SHP77 (cell line): ENCODE measurements around the gene GPR176.

Experiments
- DNase-seq, 2 experiments: peaks; one replicate each; lab custom pipeline; 2025; lab: John Stamatoyannopoulos, UW

GPR176 gene

DNA sequence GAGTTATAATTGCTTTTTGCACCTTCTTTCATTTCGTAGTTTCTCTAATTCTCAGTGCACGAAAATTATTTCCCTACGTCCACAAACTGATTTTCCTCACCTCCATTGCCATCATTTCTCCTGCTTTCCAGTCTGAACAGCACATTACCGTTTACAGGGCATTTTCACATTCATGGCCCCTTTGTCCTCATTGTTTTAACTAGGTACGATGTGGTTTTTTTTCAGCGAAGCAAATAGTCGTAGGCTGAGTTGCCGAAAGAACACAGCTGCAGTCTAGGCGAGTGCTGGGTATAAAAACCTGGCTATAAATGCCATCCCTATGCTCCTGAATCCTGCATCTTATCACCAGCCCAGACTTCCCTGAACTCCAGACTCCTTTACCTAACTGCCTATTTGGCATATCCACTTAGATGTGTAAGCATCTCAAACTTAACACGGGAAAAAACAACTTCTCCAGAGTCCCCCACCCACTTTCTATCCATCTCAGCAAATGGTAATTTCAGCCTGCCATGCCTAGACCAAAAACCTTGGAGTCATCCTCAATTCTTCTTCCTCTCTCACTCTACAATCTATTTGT lies 136.7 kb downstream of the GPR176 start:
- DNase-seq: no peak

DNA sequence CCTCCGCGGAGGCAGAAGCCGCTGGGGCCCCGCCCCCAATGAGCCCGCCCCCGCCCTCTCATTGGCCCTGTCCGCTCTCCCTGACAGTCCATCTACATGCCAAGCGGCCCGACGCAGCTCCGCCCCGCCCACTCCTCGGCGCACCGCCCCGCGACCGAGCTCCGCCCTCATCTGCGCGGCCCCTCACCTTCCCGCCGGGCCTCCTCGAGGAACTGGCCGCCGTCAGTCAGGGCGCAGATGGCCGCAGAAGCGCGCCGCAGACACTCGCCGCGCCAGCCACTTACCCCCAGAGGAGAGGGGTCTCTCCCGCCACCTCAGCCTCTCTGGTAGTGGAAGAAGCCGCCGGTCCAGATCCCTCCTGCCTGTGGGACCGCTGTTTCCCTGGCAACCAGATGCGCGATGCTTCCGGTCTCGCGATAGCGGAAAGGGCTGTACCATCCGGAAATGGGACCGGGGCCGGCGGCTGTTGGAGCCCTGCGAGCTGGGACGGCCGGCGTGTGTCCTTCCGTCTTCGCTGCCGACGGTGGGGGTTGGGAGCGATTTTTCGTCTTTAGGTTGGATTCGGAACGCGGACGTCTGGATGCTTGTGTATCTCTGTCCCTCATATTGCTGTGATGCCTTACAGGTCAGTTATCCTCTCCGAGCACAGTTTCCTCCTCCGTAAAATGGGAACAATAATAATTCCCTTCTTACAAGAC lies 137.5 kb downstream of the GPR176 start, which contains the start of gene FSIP1:
Gene FSIP1, minus strand, starts transcription at position 401 of the 698 bp plus-strand sequence. CDS start 6,317 bp downstream, outside the sequence.
- DNase-seq: peak; percentile 86 to 93

DNA sequence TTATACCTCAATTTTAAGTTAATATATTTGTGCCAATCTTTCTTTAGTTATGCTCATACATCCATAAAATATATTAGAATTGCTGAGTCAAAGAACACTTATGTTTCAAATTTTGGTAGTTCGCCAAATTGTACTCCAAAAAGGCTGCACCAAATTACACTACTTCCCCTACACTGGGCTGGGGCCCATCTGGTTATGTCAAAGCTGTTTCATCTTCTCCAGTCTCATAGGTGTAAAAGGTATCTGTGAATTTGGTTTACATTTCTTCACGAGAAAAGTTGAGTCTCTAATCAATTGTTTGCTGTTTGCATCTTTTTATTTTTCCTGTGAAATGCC lies 138.1 kb downstream of the GPR176 start:
- no peak for DNase-seq

DNA sequence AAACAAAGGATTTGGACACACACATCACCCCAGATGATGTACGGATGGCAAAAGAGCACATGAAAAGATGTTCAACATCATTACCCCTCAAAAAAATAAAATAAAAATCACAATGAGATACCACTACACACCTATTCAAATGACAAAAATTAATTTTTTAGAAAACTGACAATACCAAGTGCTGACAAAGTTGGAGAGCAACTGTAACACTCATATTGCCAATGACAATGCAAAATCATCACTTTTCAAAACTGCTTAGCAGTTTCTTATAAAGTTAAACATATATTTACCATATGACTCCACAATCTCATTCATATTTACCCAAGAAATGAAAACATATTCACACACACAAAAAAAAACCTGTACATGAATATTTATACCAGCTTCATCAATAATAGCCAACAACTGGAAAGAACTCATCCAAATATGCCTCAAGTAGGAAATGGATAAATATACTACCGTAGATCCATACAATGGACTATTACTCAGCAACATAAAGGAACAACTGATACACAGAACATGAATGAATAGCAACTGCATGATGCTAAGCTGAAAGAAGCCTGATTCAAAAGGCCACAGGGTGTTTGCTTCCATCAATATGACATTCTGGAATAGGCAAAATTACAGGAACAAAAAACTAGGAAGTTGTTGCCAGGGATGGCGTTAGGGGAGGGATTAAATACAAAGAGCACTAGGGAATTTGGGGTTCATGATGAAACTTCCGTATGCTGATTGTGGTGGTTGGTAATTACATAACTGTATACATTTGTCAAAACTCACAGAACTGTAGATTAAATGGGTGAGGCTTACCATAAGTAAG lies 138.7 kb downstream of the GPR176 start:
- no peak for DNase-seq

DNA sequence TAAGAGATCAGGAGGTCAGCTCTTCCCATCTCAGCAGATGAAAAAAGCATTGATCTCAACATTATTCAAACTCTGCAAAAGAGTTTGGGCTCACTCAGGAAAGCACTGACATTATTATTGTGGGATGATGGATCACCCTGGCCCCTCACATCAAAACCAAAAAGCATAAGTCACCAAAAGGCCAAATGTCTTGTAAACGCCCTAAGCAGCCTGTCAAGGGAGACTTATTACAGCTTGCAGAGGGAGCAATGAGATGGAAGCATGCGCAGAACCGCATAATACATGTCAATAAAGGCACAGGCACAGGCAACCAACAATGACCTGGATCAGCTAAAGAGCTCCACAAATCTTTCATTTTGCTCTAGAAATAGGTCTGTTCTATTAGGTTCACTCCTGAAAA lies 142.0 kb downstream of the GPR176 start:
- DNase-seq: no peak

DNA sequence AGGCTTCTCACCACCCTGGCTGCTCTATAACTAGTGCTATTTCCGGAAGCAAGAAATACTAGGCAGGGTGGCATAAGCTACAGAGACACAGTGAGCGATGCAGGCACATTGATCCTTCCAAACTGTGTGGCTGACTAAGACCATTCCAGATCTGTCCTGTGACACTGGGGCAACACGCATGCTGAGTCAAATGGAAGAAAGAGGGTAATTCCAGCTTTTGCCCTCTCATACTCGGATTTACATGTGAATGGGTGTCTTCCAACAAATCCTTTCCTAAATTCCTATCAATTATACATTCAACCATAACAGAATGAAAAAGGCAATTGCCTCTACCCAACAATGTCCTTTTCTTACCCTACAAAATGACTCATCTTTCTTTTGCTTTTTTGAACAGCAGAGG lies 142.6 kb downstream of the GPR176 start:
- DNase-seq: no peak

DNA sequence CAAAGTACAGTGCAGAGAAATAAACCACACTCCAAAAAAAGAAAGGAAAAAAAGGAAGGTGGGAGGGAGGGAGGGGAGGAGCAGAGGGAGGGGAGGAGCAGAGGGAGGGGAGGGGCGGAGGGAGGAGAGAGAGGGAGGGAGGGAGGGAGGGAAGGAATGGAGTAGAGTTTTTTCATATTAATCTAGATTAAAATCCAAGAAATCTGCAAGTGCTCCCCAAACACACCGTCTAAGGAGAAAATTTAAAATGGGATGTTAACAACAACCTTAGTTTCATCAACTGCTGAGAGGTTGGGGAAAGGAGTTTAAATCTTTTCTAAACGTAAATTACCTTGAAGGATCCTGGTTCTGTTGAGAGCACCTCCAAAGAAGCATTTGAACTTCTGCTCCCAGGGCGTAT lies 144.0 kb downstream of the GPR176 start:
- DNase-seq: no peak

DNA sequence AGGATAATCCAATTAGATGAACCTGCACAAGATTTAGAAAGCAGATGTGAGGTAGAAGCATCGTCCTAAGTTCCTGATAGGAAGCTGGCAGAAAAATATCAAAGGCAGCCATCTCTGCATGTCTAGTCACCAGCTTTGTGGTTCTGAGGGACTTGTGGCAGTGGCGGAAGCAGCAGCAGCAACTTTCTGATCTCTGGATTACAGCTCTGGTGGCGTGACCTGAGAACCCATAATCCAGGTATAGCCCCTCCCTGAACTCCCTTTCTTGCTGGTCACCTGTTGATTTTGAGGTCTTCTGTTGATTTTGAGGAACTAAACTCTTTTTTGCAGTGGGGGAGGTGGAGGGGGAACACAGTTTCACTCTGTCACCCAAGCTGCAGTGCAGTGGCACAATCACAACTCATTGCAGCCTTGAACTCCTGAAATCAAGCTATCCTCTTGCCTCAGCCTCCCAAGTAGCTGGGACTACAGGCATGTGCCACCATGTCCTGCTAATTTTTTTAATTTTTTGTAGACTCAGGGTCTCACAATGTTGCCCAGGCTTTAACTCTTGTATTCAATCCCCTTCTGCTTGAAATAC lies 145.3 kb downstream of the GPR176 start:
- DNase-seq: no peak

DNA sequence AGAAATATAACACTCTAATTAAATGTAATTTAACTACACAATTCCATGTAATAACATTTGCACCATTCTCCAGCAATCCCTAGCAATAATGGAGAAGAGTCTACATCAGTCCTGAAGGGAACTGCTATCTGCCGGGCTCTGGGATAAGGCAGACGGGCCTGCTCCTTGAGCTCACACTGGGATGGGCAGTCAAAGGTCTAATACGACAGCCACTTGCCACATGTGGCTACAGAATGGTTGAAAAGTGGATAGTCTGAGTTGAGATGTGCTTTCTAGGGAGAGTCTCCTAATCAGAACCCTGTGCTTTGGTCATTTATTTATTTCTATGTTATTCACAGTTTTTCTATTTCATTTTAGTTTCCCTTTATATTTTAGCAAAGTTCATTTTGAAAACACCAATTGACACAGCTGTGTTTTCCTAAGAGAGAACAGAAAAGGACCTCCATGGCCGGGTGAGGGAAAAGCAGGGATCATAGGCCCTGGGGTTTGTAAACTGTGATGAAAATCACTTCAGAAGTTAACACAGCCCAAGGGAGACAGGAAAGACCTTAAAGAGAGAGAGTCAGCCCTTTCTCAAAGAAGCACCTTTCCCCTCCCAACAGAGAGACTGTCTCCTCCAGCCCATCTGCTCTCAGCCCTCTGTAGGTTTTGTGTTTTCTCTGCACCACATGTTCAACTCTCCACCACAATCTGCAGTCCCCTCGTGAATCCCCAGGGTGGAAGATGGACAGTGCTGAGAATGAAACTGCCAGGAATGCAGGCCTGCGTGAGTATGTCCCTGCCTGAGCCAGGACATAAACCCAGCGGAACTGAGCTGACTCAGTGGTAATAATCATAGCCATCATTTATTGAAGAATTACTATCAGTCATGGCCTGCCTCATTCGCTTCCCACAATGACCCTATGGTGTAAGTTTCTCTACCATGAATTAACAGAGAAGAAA lies 149.0 kb downstream of the GPR176 start:
- no peak for DNase-seq

DNA sequence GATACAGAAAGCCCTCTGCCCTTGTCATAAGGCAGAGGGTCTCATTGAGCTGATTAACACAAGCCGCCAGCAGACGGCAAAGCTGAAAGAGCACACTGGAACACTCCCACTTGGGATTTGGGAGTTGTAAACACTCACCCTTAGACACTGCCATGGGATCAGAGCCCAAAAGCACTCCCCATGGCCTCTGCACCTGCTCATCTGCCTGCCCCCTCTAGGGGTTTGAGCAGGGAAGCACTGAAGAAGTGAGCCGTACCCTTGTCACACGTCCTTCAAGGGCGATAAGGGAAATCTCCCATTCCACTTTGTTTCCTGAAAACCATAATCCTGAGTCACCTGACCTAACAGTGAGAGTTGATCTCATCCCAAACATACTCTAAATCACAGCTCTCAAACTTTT lies 152.1 kb downstream of the GPR176 start:
- no peak for DNase-seq

DNA sequence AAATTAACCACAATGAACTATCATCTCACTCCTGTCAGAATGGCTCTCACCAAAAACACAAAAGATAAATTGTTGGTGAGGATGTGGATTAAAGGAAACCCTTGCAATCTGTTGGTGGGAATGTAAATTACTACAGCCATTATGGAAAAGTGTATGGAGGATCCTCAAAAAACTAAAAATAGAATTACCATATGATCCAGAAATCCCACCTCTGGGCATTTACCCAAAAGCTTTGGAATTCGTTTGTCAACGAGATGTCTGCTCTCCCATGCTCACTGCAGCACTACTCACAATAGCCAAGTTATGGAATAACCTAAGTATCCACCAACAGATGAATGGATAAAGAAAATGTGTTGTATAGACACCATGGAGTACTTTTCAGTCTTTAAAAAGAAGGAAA lies 159.1 kb downstream of the GPR176 start:
- DNase-seq: no peak

DNA sequence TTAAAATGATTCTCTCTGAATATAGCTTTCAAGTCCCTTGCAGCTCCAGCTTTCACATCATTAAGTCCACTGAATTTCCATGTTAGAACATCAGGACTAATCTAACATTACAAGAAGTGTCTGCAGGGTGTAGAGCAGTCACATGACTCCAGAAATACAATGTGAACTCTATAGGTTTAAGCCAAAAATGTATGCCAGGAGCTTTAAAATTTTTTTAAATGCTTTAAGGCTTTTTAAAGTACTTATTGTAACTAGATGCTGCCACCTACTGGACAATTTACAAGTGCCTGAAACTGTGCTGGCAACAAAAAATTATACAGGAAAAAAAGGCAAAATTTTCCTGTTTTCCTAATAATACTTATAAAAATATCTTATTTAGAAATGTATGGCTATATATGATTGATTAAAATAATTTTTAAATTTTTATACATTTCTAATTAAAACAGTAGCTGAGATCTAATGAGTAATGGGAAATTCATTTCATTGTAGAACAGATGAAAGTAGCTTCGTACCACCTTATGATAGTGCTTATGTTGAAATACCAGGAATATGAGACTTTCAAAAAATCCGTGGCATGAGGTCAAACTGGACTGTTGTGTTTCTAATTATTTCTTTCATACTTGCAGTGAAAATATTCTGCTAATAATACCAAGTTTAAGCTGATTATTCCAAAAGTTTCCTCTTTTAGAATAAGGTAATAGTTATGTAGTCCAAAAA lies 163.1 kb downstream of the GPR176 start:
- peak; percentile 7 to 64 for DNase-seq

DNA sequence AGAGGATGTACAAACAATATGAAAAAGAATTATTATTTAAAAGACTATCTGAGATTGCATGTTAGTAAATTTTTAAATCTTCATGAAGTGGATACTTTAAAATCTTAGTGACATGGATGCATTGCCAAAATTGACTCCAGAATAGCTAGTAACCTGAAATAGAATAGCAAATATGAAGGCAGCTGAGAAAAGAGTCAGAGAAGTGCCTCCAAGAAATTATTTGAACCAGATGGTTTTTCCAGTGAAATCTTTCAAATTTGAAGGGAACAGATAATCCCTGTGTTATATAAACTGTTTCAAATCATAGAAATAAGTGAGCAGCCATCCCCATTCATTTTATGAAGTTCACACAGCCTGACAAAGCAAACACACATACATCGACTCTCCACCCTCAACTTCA lies 167.1 kb downstream of the GPR176 start:
- DNase-seq: no peak

DNA sequence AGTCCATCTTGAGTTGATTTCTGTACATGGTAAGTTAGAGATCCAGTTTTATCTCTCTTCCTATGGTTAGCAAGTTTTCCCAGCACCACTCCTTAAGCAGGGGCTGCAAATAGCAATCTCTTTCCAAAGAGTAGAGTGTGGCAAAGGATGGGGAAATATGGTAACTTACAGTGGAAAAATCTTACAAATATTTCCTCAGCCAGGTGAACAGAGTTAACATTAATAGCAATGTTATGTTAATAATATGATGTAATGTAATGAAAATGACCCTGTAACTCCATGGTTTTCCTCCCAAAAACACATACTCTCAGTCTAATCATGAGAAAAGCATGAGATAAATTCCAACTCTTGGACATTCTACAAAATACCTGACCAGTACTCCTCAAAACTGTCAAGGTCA lies 167.8 kb downstream of the GPR176 start:
- DNase-seq: no peak
